ENCODE measurements around the gene KRTAP20-4. TPM values are rescaled to one million over a fixed set of nuclear protein-coding genes. Genes with fewer than 3 reads are reported as not detected.

Gene KRTAP20-4
- total and polyA plus RNA-seq, 7 donors = not detected

- WGBS, 2 donors = 63 to 66% methylated on average over 2 of the region's 2 CpGs
- intact Hi-C loops (cut with DNase I) = no loop called here
Observed at GRCh38 chr21:30613836-30614235, 6.6 kb upstream of the KRTAP20-4 start, which contains the start of gene KRTAP6-1. KRTAP6-1 (minus strand) TSS chr21:30613930; CDS start chr21:30613904, 26 bp downstream.

GRCh38 chr21:30615199-30615598, 5.2 kb upstream of the KRTAP20-4 start:
- TF ChIP-seq CTCF (IDR thresholded peaks at IDR 0.05) (no peak), POLR2AphosphoS5 (IDR thresholded peaks at IDR 0.05) (no peak), EP300 (IDR thresholded peaks at IDR 0.05) (no peak), POLR2A (IDR thresholded peaks at IDR 0.05) (no peak)
- Histone ChIP-seq H3K27me3 (no peaks in the 10 kb centered on the region), H3K4me3 (no peak overlapping the region), H3K9me3 (no peaks in the 10 kb centered on the region), H3K36me3 (no peaks in the 10 kb centered on the region), H3K27ac (no peak overlapping the region), H3K4me1 (no peaks in the 10 kb centered on the region)
- no peak for DNase-seq
- intact Hi-C loops (cut with DNase I) = no loop called here

More at GRCh38 chr21:30613836-30614235, 6.6 kb upstream of the KRTAP20-4 start, which contains the start of gene KRTAP6-1:
- no peaks in the 10 kb centered on the region for H3K9me3 ChIP-seq
- no peak within 1 kb of the TSS for H3K4me3 ChIP-seq
- H3K27me3 ChIP-seq = no peaks in the 10 kb centered on the region
- no peaks in the 10 kb centered on the region for H3K36me3 ChIP-seq
- no peak within 1 kb of the TSS for H3K27ac ChIP-seq
- TF ChIP-seq POLR2A (IDR thresholded peaks at IDR 0.05) (no peak), POLR2AphosphoS5 (IDR thresholded peaks at IDR 0.05) (no peak), CTCF (IDR thresholded peaks at IDR 0.05) (no peak), EP300 (IDR thresholded peaks at IDR 0.05) (no peak)
- no peaks in the 10 kb centered on the region for H3K4me1 ChIP-seq
- DNase-seq = no peak

- intact Hi-C loops (cut with DNase I) = no loop called here
- Histone ChIP-seq H3K36me3 (no peaks in the 10 kb centered on the region), H3K4me1 (no peaks in the 10 kb centered on the region), H3K4me3 (no peak within 1 kb of the TSS), H3K27me3 (no peaks in the 10 kb centered on the region), H3K27ac (no peak within 1 kb of the TSS), H3K9me3 (no peaks in the 10 kb centered on the region)
- no peak for DNase-seq
- TF ChIP-seq POLR2A (IDR thresholded peaks at IDR 0.05) (no peak), POLR2AphosphoS5 (IDR thresholded peaks at IDR 0.05) (no peak), EP300 (IDR thresholded peaks at IDR 0.05) (no peak), CTCF (IDR thresholded peaks at IDR 0.05) (no peak)
- WGBS, 2 donors = 91 to 95% methylated on average over 2 of the region's 2 CpGs
Observed at GRCh38 chr21:30616125-30616524, 4.3 kb upstream of the KRTAP20-4 start, which contains the start of gene KRTAP20-1. KRTAP20-1 (plus strand) TSS chr21:30616425; CDS start chr21:30616455, 30 bp downstream.

GRCh38 chr21:30620080-30620479, 347 bp upstream of the KRTAP20-4 start:
- H3K4me3 ChIP-seq = no peak overlapping the region
- H3K9me3 ChIP-seq = no peaks in the 10 kb centered on the region
- intact Hi-C loops (cut with DNase I) = no loop called here
- no peak for DNase-seq
- no peaks in the 10 kb centered on the region for H3K27me3 ChIP-seq
- TF ChIP-seq EP300 (IDR thresholded peaks at IDR 0.05) = no peak
- TF ChIP-seq CTCF (IDR thresholded peaks at IDR 0.05) = no peak
- TF ChIP-seq POLR2AphosphoS5 (IDR thresholded peaks at IDR 0.05) = no peak
- no peaks in the 10 kb centered on the region for H3K4me1 ChIP-seq
- H3K27ac ChIP-seq = no peak overlapping the region
- no peaks in the 10 kb centered on the region for H3K36me3 ChIP-seq

- no peaks in the 10 kb centered on the region for H3K27me3 ChIP-seq
- WGBS, 2 donors = 85 to 94% methylated on average over 3 of the region's 3 CpGs
- TF ChIP-seq CTCF (IDR thresholded peaks at IDR 0.05) (no peak), POLR2AphosphoS5 (IDR thresholded peaks at IDR 0.05) (no peak), EP300 (IDR thresholded peaks at IDR 0.05) (no peak), POLR2A (IDR thresholded peaks at IDR 0.05) (no peak)
- no peaks in the 10 kb centered on the region for H3K9me3 ChIP-seq
- no peak for DNase-seq
- H3K27ac ChIP-seq = no peak overlapping the region
- intact Hi-C loops (cut with DNase I) = no loop called here
- H3K36me3 ChIP-seq = no peaks in the 10 kb centered on the region
- H3K4me3 ChIP-seq = no peak overlapping the region
- H3K4me1 ChIP-seq = no peaks in the 10 kb centered on the region
Observed at GRCh38 chr21:30623362-30623761, 2.9 kb downstream of the KRTAP20-4 start.
